GM21528 (cell line): ENCODE results near the gene IL4.
"Not testable (repeated sequence)": the region's sequence is repeated elsewhere in the genome, so short reads cannot be mapped to it uniquely, and the experiment has no call there.

Experiments
- ATAC-seq: cut with Tn5 transposase; IDR thresholded peaks from one replicate; pipeline ENCODE4 v1.9.1; 2021; ENCODE audit warnings: mild to moderate bottlenecking, moderate library complexity; ENCODE audit not compliant: unreplicated experiment, low FRiP score

The IL4 gene

DNA sequence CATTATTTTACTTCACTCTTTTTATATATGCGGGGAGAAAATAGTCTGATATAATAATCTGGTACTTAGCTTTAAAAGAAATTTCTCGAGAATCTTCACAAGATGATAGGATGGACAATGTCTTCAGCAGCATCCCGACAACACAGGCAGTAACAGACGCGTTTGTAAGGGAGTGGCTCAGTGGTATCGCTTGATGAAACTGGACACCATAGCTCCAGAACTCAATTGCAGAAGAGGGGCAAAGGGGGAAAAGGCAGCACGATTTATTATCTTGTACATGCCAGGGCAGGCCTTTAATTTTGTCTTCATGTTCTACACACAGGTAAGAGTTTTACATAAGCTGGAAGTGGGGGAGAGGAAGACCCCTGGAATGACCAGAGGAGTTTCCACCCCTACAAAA, 15.7 kb downstream of the IL4 start:
- no peak for ATAC-seq

DNA sequence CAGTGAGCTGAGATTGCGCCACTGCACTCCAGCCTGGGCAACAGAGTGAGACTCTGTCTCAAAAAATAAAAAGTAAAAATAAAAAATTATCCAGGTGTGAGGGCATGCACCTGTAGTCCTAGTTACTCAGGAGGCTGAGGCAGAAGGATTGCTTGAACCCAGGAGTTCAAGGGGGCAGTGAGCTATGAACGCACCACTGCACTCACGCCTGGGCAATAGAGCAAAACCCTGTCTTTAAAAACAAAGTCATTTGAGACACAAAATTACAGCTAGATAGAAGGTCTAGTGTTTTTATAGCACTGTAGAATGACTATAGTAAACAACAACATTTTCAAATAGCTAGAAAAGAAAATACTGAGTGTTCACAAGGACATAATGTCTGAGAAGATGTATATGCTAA, 16.4 kb downstream of the IL4 start:
- no peak for ATAC-seq

DNA sequence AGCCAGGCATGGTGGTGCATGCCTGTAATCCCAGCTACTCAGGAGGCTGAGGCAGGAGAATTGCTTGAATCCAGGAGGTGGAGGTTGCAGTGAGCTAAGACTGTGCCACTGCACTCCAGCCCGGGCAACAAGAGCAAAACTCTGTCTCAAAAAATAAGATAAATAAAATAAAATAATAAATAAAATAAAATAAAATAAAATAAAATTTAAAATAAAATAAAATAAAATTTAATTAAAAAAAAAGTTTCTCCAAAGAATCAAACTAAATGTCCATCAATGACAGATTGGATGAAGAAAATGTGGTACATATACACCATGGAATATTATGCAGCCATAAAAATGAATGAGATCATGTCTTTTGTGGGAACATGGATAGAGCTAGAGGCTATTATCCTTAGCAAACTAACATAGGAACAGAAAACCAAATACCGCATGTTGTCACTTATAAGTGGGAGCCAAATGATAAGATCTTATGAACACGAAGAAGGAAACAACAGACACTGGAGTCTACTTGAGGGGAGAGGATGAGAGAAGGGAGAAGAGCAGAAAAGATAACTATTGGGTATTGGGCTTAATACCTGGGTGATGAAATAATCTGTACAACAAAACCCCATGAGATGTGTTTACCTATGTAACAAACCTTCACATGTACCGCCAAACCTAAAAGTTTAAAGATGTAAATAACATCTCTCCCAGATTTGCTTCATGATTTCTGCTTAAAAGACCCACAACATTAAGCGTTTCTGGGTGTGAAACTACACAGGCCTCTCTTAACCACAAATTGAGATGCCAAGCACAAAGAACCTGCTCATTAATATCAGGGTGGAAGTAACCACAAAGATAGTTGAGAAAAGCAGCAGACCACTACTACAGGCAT, 18.2 kb downstream of the IL4 start:
- ATAC-seq = not testable (repeated sequence)

DNA sequence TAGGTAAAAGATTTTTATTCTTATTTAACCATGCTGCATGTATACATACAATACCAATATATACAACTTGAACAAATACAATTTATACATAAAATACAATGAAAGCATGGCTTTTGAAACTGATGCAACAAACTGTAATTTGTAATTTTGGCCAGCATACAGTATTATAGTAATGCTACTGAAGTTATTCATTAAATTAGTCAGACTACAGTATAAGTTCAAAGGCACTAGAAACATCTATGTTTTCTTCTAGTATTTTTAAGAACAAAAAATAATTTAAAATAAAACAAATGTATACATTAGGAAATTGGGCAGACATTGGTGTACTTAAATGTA, 18.8 kb downstream of the IL4 start:
- ATAC-seq = no peak

DNA sequence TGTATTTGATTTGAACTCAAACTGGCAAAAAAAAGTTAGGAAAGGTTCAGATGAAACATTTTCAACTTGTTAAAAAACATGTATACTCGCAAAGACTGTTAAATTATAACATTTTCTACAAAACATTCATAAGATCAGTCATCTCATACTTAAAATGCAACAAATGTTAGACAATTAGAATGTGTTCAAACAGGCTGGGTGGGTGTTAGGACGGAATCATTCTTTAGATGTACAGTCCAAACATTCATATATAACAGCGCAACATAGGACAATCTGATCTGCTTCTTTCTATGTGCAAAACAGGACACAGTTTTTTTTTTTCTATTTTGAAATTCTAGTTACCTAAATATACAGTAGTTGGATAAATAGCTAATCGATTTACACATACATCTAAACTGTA, 22.2 kb downstream of the IL4 start:
- no peak for ATAC-seq

DNA sequence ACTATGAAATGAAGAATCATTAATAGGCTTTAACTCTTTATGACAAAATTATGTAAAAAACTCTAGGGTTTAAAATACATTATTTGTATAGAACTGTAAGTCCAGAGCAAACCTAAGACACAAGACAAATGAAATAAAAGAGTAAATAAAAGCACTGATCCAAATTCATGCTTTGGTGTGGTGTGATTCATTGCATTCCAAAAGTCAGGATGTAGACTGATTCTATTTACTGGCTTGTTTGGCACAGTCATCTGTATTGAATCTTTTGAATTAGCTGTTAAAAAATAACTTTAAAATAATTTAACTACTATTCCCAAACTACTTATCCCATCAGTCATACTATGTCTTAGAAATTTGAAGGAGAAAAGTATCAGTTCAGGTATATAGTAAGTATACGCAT, 31.1 kb downstream of the IL4 start:
- no peak for ATAC-seq

DNA sequence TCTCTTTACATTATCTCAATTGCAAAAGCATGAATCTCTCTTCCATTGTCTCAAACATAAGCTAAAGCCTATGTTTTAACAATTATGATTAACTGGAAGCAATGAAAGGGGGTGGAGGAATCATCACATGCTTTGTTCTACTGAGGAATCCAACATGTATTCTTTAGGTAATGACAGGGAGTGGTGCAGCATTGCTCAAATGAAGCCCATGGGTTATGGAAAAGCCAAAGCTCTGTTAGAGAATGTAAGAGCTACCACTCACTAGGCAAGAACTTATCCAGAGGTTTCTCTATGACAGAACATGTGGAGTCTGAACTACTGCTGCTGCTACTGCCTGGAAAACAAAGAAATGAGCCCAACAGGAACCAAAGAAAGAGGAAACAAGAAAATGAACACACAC, 34.9 kb downstream of the IL4 start:
- ATAC-seq = no peak

DNA sequence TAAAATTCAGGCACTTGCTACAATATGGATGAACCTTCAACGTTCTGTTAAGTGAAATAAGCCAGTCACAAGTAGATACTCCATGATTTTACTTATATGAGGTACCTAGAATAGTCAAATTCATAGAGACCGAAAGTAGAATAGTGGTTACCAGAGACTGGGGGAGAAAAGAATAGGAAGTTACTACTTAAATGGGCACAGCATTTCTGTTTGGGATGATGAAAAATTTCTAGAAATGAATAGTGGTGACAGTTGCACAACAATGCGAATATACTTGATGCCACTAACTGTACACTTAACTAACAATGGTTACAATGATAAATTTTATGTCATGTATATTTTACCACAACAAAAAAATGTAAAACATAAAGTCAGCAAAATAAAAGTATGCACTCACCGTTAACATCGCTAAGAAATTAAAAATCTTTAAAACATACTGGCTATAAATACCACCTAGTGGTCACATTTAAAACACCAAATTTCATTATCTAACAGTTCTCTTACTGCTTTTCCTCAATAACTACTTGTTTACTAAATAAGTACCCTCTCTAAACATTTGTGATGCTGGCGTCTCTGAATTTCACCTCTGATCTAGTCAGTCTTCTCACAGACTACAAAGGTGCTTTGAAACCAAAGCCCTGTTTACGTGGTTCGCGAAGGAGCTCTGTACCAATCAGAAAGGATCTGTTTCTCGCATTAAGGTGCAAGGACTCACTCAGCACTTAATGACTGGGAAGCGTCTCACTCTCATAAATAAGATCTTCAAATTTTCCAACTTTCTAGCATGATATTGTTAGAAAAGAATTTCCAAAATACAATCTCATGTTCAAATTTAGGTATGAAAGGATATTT, 40.9 kb downstream of the IL4 start:
- ATAC-seq = no peak

DNA sequence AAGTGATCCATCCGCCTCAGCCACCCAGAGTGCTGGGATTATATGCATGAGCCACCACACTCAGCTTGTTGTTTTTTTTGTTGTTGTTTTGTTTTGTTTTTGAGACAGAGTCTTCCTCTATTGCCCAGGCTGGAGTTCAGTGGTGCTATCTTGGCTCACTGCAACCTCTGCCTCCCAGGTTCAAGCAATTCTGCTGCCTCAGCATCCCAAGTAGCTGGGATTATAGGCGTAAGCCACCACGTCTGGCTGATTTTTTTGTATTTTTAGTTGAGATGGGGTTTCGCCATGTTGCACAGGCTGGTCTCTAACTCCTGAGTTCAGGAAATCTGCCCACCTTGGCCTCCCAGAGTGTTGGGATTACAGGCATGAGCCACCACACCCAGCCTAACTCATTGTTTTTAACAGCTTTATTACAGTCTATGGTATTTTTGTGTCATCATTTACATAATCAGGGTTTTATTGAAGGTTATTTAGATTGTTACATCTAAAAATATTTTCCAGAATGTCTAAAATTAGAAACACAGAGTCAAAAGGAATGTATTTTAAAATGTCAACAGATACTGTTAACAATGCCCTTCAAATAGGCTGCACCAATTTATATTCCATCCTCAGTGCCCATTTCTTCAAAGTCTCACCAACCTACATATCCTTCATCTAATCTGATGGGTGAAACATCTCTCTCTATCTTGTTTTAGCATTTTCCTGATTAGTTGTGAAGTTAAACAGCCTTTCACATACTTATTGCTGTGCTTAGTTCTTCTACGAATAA, 44.9 kb downstream of the IL4 start:
- ATAC-seq = no peak

DNA sequence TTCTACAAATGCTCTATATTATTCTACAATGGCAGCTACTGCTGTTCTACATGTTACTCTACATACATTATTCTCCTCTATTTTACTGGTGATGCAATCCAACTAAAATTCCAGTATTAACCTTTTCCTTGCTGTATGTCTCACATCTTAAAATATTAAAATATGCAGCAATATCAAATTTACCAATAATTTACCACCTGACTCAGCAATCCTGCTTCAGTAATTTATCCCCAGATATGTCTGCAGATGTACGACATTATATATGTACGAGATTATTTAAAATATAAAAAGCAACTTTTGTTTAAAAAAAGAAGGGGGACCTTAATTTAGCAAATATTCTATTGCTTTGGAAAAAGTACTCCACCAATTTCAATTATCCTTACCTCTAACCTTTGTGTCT, 52.0 kb downstream of the IL4 start:
- ATAC-seq = no peak

DNA sequence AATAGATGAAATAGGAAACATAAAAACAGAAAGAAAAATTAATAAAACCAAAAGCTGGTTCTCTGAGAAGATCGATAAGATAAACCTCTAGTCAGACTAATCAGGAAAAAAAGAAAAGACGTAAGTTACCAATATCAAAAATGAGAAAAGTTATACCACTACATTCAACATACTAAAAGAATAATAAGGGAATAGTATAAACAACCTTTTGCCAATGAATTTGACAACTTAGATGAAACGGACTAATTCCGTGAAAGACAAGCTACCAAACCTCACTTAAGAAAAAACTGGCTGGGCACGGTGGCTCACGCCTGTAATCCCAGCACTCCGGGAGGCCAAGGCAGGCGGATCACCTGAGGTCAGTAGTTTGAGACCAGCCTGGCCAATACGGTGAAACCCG, 56.1 kb downstream of the IL4 start:
- ATAC-seq = no peak
